Measurements from ENCODE around the gene ANKRD34A. TPM values are rescaled to one million over a fixed set of nuclear protein-coding genes. Genes with fewer than 3 reads are reported as not detected.
A peak's percentile ranks its signal among the peaks of the same experiment; 100 is the strongest.

ANKRD34A gene
- total RNA-seq, 1 donor from 2014 or later, result 0.59 TPM

GRCh38 chr1:145982010-145982723 is 17.8 kb upstream of the ANKRD34A start:
- H3K36me3 Mint-ChIP-seq (ENCODE audit: unreplicated experiment), result no peaks in the 10 kb centered on the region
- no peaks in the 10 kb centered on the region for H3K27me3 Mint-ChIP-seq (ENCODE audit: unreplicated experiment)
- H3K4me3 Mint-ChIP-seq (ENCODE audit: unreplicated experiment), result no peak overlapping the region
- H3K9me3 Mint-ChIP-seq (ENCODE audit: unreplicated experiment), result peaks cover 2% of the 10 kb centered on the region
- peaks cover 22% of the 10 kb centered on the region for H3K4me1 Mint-ChIP-seq (ENCODE audit: low read depth, unreplicated experiment)
- no peak overlapping the region for H3K27ac Mint-ChIP-seq (ENCODE audit: unreplicated experiment)
- TF ChIP-seq, protein P1, sequence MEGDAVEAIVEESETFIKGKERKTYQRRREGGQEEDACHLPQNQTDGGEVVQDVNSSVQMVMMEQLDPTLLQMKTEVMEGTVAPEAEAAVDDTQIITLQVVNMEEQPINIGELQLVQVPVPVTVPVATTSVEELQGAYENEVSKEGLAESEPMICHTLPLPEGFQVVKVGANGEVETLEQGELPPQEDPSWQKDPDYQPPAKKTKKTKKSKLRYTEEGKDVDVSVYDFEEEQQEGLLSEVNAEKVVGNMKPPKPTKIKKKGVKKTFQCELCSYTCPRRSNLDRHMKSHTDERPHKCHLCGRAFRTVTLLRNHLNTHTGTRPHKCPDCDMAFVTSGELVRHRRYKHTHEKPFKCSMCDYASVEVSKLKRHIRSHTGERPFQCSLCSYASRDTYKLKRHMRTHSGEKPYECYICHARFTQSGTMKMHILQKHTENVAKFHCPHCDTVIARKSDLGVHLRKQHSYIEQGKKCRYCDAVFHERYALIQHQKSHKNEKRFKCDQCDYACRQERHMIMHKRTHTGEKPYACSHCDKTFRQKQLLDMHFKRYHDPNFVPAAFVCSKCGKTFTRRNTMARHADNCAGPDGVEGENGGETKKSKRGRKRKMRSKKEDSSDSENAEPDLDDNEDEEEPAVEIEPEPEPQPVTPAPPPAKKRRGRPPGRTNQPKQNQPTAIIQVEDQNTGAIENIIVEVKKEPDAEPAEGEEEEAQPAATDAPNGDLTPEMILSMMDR (IDR thresholded peaks at IDR 0.05; ENCODE audit: partially characterized antibody, unreplicated experiment), result no peak
- no peak for DNase-seq

- Mint-ChIP-seq H3K4me3 (ENCODE audit: unreplicated experiment) (no peak overlapping the region), H3K9me3 (ENCODE audit: unreplicated experiment) (peaks cover 2% of the 10 kb centered on the region), H3K27ac (ENCODE audit: unreplicated experiment) (no peak overlapping the region), H3K27me3 (ENCODE audit: unreplicated experiment) (no peaks in the 10 kb centered on the region), H3K36me3 (ENCODE audit: unreplicated experiment) (no peaks in the 10 kb centered on the region), H3K4me1 (ENCODE audit: low read depth, unreplicated experiment) (peaks cover 16% of the 10 kb centered on the region)
- TF ChIP-seq, protein P1 (IDR thresholded peaks at IDR 0.05; ENCODE audit: partially characterized antibody, unreplicated experiment), result no peak
- DNase-seq, result no peak
Observed at GRCh38 chr1:145980457-145980994, 16.2 kb upstream of the ANKRD34A start.

GRCh38 chr1:145979746-145980456 is 15.5 kb upstream of the ANKRD34A start:
- no peaks in the 10 kb centered on the region for H3K36me3 Mint-ChIP-seq (ENCODE audit: unreplicated experiment)
- H3K4me1 Mint-ChIP-seq (ENCODE audit: low read depth, unreplicated experiment), result peaks cover 10% of the 10 kb centered on the region
- DNase-seq, result no peak
- TF ChIP-seq, protein P1 (IDR thresholded peaks at IDR 0.05; ENCODE audit: partially characterized antibody, unreplicated experiment), result no peak
- peaks cover under 1% of the 10 kb centered on the region for H3K9me3 Mint-ChIP-seq (ENCODE audit: unreplicated experiment)
- no peaks in the 10 kb centered on the region for H3K27me3 Mint-ChIP-seq (ENCODE audit: unreplicated experiment)
- H3K4me3 Mint-ChIP-seq (ENCODE audit: unreplicated experiment), result no peak overlapping the region
- H3K27ac Mint-ChIP-seq (ENCODE audit: unreplicated experiment), result no peak overlapping the region

GRCh38 chr1:145978854-145979745 is 14.7 kb upstream of the ANKRD34A start:
- Mint-ChIP-seq H3K4me1 (ENCODE audit: low read depth, unreplicated experiment) (peaks cover 9% of the 10 kb centered on the region), H3K9me3 (ENCODE audit: unreplicated experiment) (no peaks in the 10 kb centered on the region), H3K36me3 (ENCODE audit: unreplicated experiment) (no peaks in the 10 kb centered on the region), H3K27me3 (ENCODE audit: unreplicated experiment) (no peaks in the 10 kb centered on the region), H3K4me3 (ENCODE audit: unreplicated experiment) (no peak overlapping the region), H3K27ac (ENCODE audit: unreplicated experiment) (no peak overlapping the region)
- TF ChIP-seq, protein P1 (IDR thresholded peaks at IDR 0.05; ENCODE audit: partially characterized antibody, unreplicated experiment), result no peak
- peak; percentile 82 for DNase-seq

Data from glutamatergic neuron (in vitro differentiated cells).